Astrocyte (in vitro differentiated cells and primary cell): ENCODE measurements around the gene MRTFA.

Experiments used
- EZH2 ChIP-seq: IDR thresholded peaks from 2 replicates; pipeline ENCODE4 v1.6.1; 2012; ENCODE audit warnings: mild to moderate bottlenecking, low read length, inconsistent platforms; ENCODE audit not compliant: insufficient read depth
- TF ChIP-seq, protein P1 (sequence below): IDR thresholded peaks from 2 replicates; pipeline ENCODE4 v1.5.1; 2011; ENCODE audit warnings: low read depth, mild to moderate bottlenecking, inconsistent platforms, low read length, moderate library complexity; ENCODE audit not compliant: insufficient read depth

DNA sequence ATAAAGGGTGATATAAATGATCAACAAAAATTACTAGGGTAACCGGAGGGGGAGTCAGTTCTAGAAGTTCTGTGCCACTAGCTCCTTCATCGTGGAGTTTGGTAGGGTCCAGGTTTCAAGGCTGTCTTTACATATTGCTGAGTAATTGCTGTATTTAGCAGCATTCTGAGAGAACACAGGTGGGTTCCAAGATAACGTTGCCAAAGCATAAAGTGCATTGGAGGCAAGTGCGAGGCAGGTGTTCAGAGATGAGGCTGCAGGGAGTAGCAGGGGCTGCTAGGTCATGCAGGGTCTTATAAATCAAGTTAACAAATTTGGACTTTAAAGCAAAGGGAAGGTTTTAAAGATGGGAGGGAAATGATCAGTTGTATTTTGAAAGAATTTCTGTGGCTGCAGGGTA, 248.3 kb downstream of the MRTFA start:
- TF ChIP-seq, protein P1, sequence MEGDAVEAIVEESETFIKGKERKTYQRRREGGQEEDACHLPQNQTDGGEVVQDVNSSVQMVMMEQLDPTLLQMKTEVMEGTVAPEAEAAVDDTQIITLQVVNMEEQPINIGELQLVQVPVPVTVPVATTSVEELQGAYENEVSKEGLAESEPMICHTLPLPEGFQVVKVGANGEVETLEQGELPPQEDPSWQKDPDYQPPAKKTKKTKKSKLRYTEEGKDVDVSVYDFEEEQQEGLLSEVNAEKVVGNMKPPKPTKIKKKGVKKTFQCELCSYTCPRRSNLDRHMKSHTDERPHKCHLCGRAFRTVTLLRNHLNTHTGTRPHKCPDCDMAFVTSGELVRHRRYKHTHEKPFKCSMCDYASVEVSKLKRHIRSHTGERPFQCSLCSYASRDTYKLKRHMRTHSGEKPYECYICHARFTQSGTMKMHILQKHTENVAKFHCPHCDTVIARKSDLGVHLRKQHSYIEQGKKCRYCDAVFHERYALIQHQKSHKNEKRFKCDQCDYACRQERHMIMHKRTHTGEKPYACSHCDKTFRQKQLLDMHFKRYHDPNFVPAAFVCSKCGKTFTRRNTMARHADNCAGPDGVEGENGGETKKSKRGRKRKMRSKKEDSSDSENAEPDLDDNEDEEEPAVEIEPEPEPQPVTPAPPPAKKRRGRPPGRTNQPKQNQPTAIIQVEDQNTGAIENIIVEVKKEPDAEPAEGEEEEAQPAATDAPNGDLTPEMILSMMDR: no peak
- no peak for TF ChIP-seq EZH2
